ENCODE results near the gene FSTL4. TPM values are rescaled to one million over a fixed set of nuclear protein-coding genes. Genes with fewer than 3 reads are reported as not detected.

The FSTL4 gene
- total and polyA plus RNA-seq, 12 donors: 0.48 to 5.2 (median 2.3) TPM

DNA sequence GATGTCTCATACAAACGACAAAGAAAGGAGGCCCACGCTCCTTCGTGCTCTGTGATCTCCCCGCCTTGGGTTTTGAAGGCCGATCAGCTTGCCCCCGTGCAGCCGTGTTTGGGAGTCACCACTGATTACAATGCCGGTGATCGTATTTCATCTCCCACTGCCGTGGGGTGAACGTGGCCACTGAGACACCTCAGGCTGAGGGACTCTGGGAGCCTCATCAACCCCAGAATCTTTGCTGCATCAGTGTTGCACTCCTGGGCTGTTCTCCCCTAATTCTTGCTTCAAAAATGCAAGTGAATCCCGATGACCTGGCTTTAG, 366.3 kb downstream of the FSTL4 start:
- intact Hi-C loops (cut with DNase I): loop anchor here (5.0 to 10.0 kb wide), 2 partner anchors 131 to 134 kb away; no protein-coding TSS in a partner anchor
- TF ChIP-seq, protein P1, sequence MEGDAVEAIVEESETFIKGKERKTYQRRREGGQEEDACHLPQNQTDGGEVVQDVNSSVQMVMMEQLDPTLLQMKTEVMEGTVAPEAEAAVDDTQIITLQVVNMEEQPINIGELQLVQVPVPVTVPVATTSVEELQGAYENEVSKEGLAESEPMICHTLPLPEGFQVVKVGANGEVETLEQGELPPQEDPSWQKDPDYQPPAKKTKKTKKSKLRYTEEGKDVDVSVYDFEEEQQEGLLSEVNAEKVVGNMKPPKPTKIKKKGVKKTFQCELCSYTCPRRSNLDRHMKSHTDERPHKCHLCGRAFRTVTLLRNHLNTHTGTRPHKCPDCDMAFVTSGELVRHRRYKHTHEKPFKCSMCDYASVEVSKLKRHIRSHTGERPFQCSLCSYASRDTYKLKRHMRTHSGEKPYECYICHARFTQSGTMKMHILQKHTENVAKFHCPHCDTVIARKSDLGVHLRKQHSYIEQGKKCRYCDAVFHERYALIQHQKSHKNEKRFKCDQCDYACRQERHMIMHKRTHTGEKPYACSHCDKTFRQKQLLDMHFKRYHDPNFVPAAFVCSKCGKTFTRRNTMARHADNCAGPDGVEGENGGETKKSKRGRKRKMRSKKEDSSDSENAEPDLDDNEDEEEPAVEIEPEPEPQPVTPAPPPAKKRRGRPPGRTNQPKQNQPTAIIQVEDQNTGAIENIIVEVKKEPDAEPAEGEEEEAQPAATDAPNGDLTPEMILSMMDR (IDR thresholded peaks at IDR 0.05): no peak
- TF ChIP-seq POLR2A (IDR thresholded peaks at IDR 0.05): no peak
- 76 to 89% (median 77%) methylated on average over 12 of the region's 12 CpGs for WGBS, 4 donors
- DNase-seq: no peak
- Histone ChIP-seq H3K4me3 (no peak overlapping the region), H3K36me3 (replicated peaks in 1 of 2) (no peaks in the 10 kb centered on the region), H3K27me3 (no peaks in the 10 kb centered on the region), H3K4me1 (replicated peaks in 1 of 2) (no peaks in the 10 kb centered on the region), H3K27ac (no peak overlapping the region), H3K9me3 (replicated peaks in 1 of 3) (no peaks in the 10 kb centered on the region)

DNA sequence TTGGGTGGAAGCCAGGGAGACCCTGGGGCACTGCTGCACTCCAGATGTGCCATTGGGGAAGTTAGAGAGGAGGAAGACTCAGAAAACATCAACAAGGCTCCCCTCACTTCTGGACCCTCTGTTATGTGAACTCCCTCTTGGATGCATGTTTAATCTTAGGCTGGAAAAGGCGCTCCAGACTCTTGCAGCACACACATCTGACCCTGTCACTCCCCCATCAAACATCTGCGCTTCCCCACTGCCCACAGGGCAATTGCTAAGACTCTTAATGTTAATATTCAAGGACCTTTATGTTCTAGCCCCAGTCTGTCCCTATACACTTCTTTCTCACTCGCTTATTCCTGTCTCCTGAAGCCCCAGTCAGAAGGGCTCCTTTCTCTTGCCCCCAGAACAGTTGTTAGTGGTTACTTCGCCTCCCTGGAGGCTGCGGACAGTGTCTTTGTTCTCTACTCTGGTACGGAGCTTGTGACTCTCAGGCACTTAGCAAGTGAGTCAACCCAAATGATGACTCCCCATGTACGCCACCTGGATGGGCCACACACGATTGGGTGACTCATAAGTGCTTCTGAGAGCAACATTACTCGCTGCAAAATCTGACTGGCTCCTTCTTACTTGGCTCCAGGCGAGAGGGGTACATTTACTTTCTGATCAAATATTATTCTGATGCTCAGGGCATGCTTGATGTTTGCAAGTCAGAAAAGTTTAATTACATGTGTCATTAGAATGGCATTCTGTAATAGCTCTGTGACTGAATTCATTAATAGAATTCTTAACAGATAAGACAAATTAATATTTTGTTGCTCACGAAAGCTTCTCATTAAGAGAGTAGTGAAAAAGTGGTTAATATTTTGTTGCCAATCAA, 366.9 kb downstream of the FSTL4 start:
- Histone ChIP-seq H3K27ac (no peak overlapping the region), H3K4me3 (no peak overlapping the region), H3K4me1 (replicated peaks in 1 of 2) (no peaks in the 10 kb centered on the region), H3K27me3 (no peaks in the 10 kb centered on the region), H3K9me3 (replicated peaks in 1 of 3) (no peaks in the 10 kb centered on the region), H3K36me3 (replicated peaks in 1 of 2) (no peaks in the 10 kb centered on the region)
- TF ChIP-seq, protein P1 (IDR thresholded peaks at IDR 0.05): no peak
- TF ChIP-seq POLR2A (IDR thresholded peaks at IDR 0.05): no peak
- WGBS, 4 donors: 58 to 80% (median 72%) methylated on average over 11 of the region's 11 CpGs
- intact Hi-C loops (cut with DNase I): loop anchor here (5.0 to 10.0 kb wide), 2 partner anchors 131 to 133 kb away; no protein-coding TSS in a partner anchor
- DNase-seq: peak in 5 of 7 donors; percentile 31 to 73 (median 39)

- intact Hi-C loops (cut with DNase I): loop anchor here in 1 of 2 donors (10.0 kb wide), 1 partner anchor 129 kb away; no protein-coding TSS in a partner anchor
- Histone ChIP-seq H3K27ac (no peak overlapping the region), H3K4me3 (no peak overlapping the region), H3K27me3 (no peaks in the 10 kb centered on the region), H3K36me3 (replicated peaks in 1 of 2) (no peaks in the 10 kb centered on the region), H3K4me1 (replicated peaks in 1 of 2) (no peaks in the 10 kb centered on the region), H3K9me3 (replicated peaks in 1 of 3) (no peaks in the 10 kb centered on the region)
- DNase-seq: no peak
- no peak for TF ChIP-seq POLR2A (IDR thresholded peaks at IDR 0.05)
- TF ChIP-seq, protein P1 (IDR thresholded peaks at IDR 0.05): no peak
- 50 to 85% (median 73%) methylated on average over 2 to 7 of the region's 7 CpGs for WGBS, 4 donors
Measured at GRCh38 chr5:133244242-133244641, 368.1 kb downstream of the FSTL4 start.

GRCh38 chr5:133243196-133243595, 369.1 kb downstream of the FSTL4 start:
- intact Hi-C loops (cut with DNase I): loop anchor here in 1 of 2 donors (10.0 kb wide), 1 partner anchor 128 kb away; no protein-coding TSS in a partner anchor
- Histone ChIP-seq H3K27me3 (no peaks in the 10 kb centered on the region), H3K27ac (no peak overlapping the region), H3K4me1 (replicated peaks in 1 of 2) (no peaks in the 10 kb centered on the region), H3K9me3 (replicated peaks in 1 of 3) (no peaks in the 10 kb centered on the region), H3K36me3 (replicated peaks in 1 of 2) (no peaks in the 10 kb centered on the region), H3K4me3 (no peak overlapping the region)
- no peak for DNase-seq
- TF ChIP-seq, protein P1 (IDR thresholded peaks at IDR 0.05): no peak
- no peak for TF ChIP-seq POLR2A (IDR thresholded peaks at IDR 0.05)
- WGBS, 4 donors: 81 to 89% (median 84%) methylated on average over 3 of the region's 3 CpGs
